Nephron (organoid): Measurements from ENCODE around the gene BEST3.
A peak's percentile ranks its signal among the peaks of the same experiment; 100 is the strongest.

Source experiments
- H3K27ac Mint-ChIP-seq, 3 experiments: 2 replicates each; pipeline ENCODE4 v1.8.0; 2020; ENCODE audit warnings: mixed read lengths in 3 of 3, mild to moderate bottlenecking in 2 of 3, moderate library complexity in 1 of 3
- H3K27me3 Mint-ChIP-seq: 2 replicates; pipeline ENCODE4 v1.8.0; 2021; ENCODE audit warnings: low read depth, mild to moderate bottlenecking, moderate library complexity, mixed read lengths
- H3K36me3 Mint-ChIP-seq: 2 replicates; pipeline ENCODE4 v1.8.0; 2020; ENCODE audit warnings: low read depth, mixed read lengths
- H3K4me1 Mint-ChIP-seq: 2 replicates; pipeline ENCODE4 v1.8.0; 2020; ENCODE audit warnings: mixed read lengths
- H3K4me3 Mint-ChIP-seq, 3 experiments: 2 replicates each; pipeline ENCODE4 v1.8.0; 2020; ENCODE audit warnings: mild to moderate bottlenecking in 3 of 3, mixed read lengths in 3 of 3, moderate library complexity in 2 of 3
- H3K9me3 Mint-ChIP-seq: 2 replicates; pipeline ENCODE4 v1.8.0; 2020; ENCODE audit warnings: mixed read lengths
- CTCF ChIP-seq, 3 experiments: fragments of 200-600 bp; sonication (generic); IDR thresholded peaks; one replicate each; pipeline ENCODE4 v1.5.0; 2021; ENCODE audit warnings: antibody characterized with exemption in 3 of 3; ENCODE audit not compliant: unreplicated experiment in 3 of 3

Gene BEST3

GRCh38 chr12:69684466-69684865 is 14.6 kb downstream of the BEST3 start:
- H3K4me3 Mint-ChIP-seq = no peak overlapping the region
- no peaks in the 10 kb centered on the region for H3K27me3 Mint-ChIP-seq
- TF ChIP-seq CTCF (IDR thresholded peaks at IDR 0.05; ENCODE audit: unreplicated experiment in 3 of 3) = no peak
- peak overlapping the region in 1 of 3 experiments; percentile 53 for H3K27ac Mint-ChIP-seq
- no peaks in the 10 kb centered on the region for H3K9me3 Mint-ChIP-seq
- H3K4me1 Mint-ChIP-seq = peaks cover 38% of the 10 kb centered on the region
- no peaks in the 10 kb centered on the region for H3K36me3 Mint-ChIP-seq

- Mint-ChIP-seq H3K27me3 (no peaks in the 10 kb centered on the region), H3K4me3 (no peak overlapping the region), H3K27ac (no peak overlapping the region), H3K9me3 (no peaks in the 10 kb centered on the region), H3K4me1 (peaks cover 31% of the 10 kb centered on the region), H3K36me3 (no peaks in the 10 kb centered on the region)
- no peak for TF ChIP-seq CTCF (IDR thresholded peaks at IDR 0.05; ENCODE audit: unreplicated experiment in 3 of 3)
Measured at GRCh38 chr12:69682110-69682755, 16.9 kb downstream of the BEST3 start.

GRCh38 chr12:69679119-69679518 is 20.0 kb downstream of the BEST3 start:
- Mint-ChIP-seq H3K36me3 (no peaks in the 10 kb centered on the region), H3K4me3 (no peak overlapping the region), H3K9me3 (no peaks in the 10 kb centered on the region), H3K27me3 (no peaks in the 10 kb centered on the region), H3K27ac (no peak overlapping the region), H3K4me1 (peaks cover 3% of the 10 kb centered on the region)
- TF ChIP-seq CTCF (IDR thresholded peaks at IDR 0.05; ENCODE audit: unreplicated experiment in 3 of 3) = no peak

- TF ChIP-seq CTCF (IDR thresholded peaks at IDR 0.05; ENCODE audit: unreplicated experiment in 3 of 3) = no peak
- no peak overlapping the region for H3K4me3 Mint-ChIP-seq
- no peaks in the 10 kb centered on the region for H3K36me3 Mint-ChIP-seq
- no peaks in the 10 kb centered on the region for H3K9me3 Mint-ChIP-seq
- no peaks in the 10 kb centered on the region for H3K4me1 Mint-ChIP-seq
- peak overlapping the region in 1 of 3 experiments; percentile 8 for H3K27ac Mint-ChIP-seq
- no peaks in the 10 kb centered on the region for H3K27me3 Mint-ChIP-seq
Measured at GRCh38 chr12:69676257-69677012, 22.7 kb downstream of the BEST3 start.

DNA sequence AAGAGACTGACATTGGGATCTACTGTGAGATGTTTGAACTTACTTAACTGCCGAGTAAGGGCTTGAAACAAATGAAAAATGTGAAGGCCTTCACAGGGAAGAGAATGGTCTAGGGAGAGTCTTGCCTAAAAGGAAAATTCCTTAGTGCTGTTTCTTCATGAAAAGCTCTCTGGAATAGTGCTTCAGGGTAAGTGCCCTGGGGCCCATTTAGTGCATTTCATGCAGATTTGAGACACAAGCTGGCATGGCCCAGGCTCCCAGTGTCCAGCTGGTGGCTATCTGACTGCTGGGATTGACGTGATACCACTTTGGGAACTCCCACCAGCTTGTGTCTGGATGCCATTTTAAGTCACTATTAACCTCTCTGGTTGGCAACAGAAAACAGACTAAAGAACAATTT is 26.9 kb downstream of the BEST3 start:
- no peak overlapping the region for H3K4me3 Mint-ChIP-seq
- no peak for TF ChIP-seq CTCF (IDR thresholded peaks at IDR 0.05; ENCODE audit: unreplicated experiment in 3 of 3)
- H3K4me1 Mint-ChIP-seq = no peaks in the 10 kb centered on the region
- H3K27ac Mint-ChIP-seq = no peak overlapping the region
- no peaks in the 10 kb centered on the region for H3K36me3 Mint-ChIP-seq
- H3K9me3 Mint-ChIP-seq = no peaks in the 10 kb centered on the region
- no peaks in the 10 kb centered on the region for H3K27me3 Mint-ChIP-seq

DNA sequence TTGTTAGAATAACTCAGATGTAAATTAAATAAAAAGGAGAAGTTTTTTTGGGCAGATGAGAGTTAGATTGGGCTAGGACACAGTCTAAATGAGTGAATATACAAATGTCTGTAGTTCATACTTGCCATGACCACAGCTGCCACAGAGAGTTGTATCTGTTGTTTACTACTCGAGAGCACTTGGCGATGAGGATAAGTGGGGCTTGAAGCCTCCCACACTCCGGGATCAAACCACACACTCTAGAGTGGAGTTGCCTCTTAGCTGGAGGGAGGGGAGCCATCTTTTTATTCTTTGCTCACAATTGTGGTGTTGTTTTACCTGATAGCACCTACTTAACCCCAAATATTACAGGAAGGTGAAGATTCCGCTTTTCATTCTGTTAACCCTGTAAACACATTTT is 27.5 kb downstream of the BEST3 start:
- H3K27me3 Mint-ChIP-seq = no peaks in the 10 kb centered on the region
- H3K4me1 Mint-ChIP-seq = no peaks in the 10 kb centered on the region
- H3K4me3 Mint-ChIP-seq = no peak overlapping the region
- H3K27ac Mint-ChIP-seq = no peak overlapping the region
- no peak for TF ChIP-seq CTCF (IDR thresholded peaks at IDR 0.05; ENCODE audit: unreplicated experiment in 3 of 3)
- H3K36me3 Mint-ChIP-seq = no peaks in the 10 kb centered on the region
- no peaks in the 10 kb centered on the region for H3K9me3 Mint-ChIP-seq
